GM12891 (cell line): ENCODE data around the gene AATF.

Experiments
- DNase-seq: peaks from one replicate; pipeline ENCODE4 v3.0.0; 2011; ENCODE audit warnings: low spot score; ENCODE audit not compliant: insufficient read length
- FAIRE-seq: peaks from 2 replicates; lab custom pipeline; 2011; peaks lifted over from hg19 to GRCh38; lab: Jason Lieb, UNC
- PAX5 ChIP-seq: IDR thresholded peaks from 2 replicates; pipeline ENCODE4 v1.6.1; 2011; ENCODE audit warnings: low read length, moderate library complexity, mild to moderate bottlenecking; ENCODE audit not compliant: insufficient read depth, severe bottlenecking
- POLR2A ChIP-seq: IDR thresholded peaks from 2 replicates; pipeline ENCODE4 v1.6.1; 2011; ENCODE audit warnings: low read depth, low read length, control low read depth
- POLR2AphosphoS5 ChIP-seq: IDR thresholded peaks from 2 replicates; pipeline ENCODE4 v1.6.1; 2011; ENCODE audit warnings: low read depth, low read length, control low read depth
- POU2F2 ChIP-seq: IDR thresholded peaks from 2 replicates; pipeline ENCODE4 v1.6.1; 2011; ENCODE audit warnings: low read depth, mild to moderate bottlenecking, control low read depth, low read length, moderate library complexity
- SPI1 ChIP-seq: IDR thresholded peaks from 2 replicates; pipeline ENCODE4 v1.6.1; 2011; ENCODE audit warnings: low read depth, low read length, control low read depth
- TAF1 ChIP-seq: IDR thresholded peaks from 2 replicates; pipeline ENCODE4 v1.6.1; 2011; ENCODE audit warnings: low read depth, low read length, control low read depth

The AATF gene

DNA sequence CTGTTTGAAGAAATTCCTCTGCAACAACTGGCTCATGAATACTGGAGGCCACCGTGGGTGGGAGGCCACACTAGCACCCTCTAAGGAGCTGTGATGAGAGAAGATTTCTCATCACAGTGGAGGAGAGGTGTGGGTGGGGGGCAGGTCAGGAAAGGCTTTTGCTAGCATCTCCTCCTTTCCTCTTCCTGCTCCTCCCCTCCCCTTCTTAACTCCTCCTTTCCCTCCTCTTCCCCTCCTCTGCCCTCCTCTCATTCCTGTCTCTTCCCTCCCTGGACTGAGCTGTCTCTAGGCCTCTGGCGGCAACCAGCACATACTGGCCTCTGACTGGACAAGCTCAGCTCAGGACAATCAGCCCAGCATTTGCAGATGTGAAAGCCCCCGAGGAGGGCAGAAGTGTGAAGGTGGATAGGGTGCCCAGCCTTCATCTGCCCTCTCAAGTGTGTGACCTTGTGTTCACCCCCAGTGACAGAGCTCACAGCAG is 30.5 kb upstream of the AATF start:
- DNase-seq (no peak), FAIRE-seq (no peak)

DNA sequence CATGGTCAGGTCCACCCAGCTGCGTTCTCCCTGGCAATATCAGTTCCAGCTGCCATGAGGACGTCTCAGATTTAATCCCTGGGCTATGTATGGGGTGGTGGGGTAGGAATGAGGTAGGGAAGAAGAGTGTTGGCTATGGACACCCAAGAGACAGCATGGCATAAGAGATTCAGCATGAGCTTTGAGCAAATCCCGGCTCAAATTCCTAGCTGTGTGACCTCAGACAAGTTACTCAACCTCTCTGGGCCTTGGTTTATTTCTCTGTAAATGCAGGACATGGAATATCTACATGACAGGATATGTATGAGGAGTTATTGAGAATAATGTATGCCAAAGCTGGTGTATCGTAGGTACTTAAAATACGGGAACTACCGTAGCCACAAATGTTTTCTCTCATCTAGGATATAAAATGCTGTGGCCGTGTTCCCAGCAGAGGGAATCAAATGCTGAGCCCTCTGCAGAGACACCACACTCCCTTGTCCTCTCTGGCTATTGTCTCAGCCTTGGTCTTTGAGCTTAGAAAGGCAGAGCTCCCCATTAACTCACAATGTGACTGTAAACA is 29.3 kb upstream of the AATF start:
- DNase-seq (no peak), FAIRE-seq (no peak)
- TF ChIP-seq PAX5 = no peak
- no peak for TF ChIP-seq POLR2A
- TF ChIP-seq SPI1 = no peak
- no peak for TF ChIP-seq POLR2AphosphoS5
- TF ChIP-seq TAF1 = no peak
- TF ChIP-seq POU2F2 = no peak

More for the DNA sequence above, 30.5 kb upstream of the AATF start:
- no peak for TF ChIP-seq POU2F2
- TF ChIP-seq TAF1 = no peak
- TF ChIP-seq PAX5 = no peak
- TF ChIP-seq SPI1 = no peak
- TF ChIP-seq POLR2A = no peak
- TF ChIP-seq POLR2AphosphoS5 = no peak

DNA sequence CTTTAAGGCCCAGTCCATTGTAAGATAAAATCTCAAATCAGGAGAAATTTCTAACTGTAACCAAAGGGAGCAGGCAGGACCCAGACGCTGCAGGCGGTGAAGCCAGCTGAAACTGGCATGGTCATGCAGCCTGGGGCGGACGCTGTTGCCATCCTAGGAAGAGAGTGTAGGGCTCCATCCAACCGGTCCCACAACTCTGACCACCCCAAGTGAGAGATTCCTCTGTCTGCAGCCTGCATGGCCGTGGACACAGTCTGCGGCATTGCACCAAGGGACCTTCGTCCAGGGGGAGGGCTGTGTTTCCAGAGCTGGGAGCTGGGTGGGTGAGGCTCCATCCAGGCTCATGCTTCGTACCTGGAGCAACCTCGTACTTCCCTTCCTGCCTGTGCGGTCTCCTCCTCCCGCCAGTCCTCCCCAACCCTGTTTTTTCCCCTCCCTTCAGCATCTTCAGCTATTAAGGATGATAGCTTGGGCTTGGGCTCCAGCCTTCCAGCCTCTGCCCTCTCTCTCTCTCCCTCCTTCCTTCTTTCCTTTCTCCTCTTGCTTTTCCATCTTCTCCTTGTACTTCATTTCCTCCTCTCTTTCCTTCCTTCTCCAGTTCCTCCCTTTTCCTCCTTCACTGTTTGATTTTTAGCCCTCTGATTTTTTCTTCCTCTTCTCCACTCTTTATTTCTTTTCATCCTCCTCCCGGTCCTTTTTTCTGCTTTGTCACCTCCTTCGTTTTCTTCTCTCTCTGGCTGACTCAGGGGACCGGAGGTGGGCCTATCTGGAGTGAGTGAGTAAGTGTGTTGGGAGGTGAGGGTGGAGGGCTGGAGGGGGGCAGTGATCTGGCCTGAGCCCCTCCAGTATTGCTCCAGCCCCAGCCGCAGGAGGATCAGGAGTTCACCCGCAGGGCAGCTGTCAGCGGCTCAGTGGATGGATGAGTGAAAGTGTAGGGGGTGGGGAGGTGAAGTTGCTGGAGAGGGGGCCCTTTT is 28.4 kb upstream of the AATF start:
- FAIRE-seq = no peak
- DNase-seq = no peak
- TF ChIP-seq POU2F2 (no peak), PAX5 (no peak), POLR2AphosphoS5 (no peak)

DNA sequence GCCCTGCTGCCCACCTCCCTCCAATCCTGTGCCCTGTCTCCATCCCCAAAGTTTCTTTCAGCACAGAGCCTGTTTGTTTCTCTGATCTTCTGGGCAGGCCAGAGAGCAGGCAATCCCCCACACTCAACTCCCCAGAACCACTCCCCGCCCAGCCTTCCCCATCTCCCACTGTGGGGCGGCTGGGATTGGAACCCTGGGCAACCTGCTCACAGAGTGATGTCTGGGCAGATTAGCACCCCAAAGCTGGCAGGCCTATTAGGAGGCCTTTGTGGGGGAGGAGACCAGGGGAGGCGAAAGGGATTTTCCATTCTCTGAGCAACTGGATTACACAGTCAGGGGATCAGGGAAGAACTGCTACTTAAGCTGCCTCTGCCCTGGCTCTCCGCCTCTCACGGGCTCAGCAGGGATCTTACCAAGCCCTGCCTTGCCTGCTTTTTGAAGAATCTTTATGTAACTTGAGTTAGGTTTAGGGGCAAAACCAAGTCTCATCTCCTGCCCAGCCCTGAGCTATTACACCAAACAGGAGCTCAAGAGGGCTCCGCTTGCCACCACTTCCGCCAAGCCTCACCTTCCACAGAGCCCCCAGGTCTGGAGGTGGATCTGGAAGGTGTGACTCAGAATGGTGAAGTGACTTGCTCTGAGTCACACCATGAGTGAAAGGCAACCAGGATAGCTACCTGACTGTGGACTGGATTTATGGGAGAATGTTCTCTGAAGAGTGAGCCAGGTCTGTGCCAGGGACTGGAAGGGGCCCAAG is 27.5 kb upstream of the AATF start:
- TF ChIP-seq SPI1 = no peak
- no peak for TF ChIP-seq POU2F2
- TF ChIP-seq TAF1 = no peak
- TF ChIP-seq POLR2A = no peak
- no peak for TF ChIP-seq PAX5
- TF ChIP-seq POLR2AphosphoS5 = no peak
- FAIRE-seq = no peak
- no peak for DNase-seq

DNA sequence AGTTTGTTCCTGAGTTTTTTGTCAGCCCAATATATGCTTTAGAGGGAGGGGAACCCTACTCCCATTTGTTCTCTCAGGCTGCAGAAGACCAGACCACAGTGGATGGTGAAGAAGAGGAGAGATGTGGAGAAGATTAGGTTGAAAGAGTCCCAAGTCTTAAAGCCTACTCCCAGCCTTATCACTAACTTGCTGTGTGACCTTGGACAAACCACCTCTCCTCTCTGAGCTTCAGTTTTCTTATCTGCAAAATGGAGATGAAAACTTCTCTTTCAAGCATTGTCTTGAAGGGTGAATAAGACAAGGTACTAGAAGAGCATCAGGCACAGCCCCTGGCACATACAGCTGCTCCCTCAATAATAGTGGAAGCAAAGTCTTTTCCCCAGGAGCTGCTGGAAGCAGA is 26.6 kb upstream of the AATF start:
- FAIRE-seq = no peak
- no peak for DNase-seq
- TF ChIP-seq SPI1 = no peak
- no peak for TF ChIP-seq POLR2AphosphoS5
- no peak for TF ChIP-seq POLR2A
- no peak for TF ChIP-seq TAF1
- TF ChIP-seq PAX5 = no peak
- TF ChIP-seq POU2F2 = no peak

DNA sequence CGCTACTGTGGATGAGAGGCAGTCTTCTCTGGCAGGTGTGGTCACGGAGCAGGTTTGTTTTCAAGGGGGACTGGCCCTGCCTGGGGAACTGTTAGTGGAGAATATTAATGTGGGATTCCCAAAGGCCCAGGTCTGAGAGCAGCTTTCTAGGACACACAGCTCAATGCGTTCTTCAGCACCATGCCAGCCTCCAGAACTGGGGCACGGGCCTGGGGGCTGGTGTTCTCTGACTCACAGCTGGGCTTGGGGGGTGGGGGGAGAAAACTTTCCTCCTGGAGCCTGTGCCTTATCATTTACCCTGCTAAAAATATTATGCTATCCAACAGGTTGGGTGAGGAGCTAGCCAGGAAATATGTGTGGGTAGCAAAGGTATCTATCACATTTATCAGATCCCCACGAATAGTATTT is 24.9 kb upstream of the AATF start:
- DNase-seq (no peak), FAIRE-seq (no peak)
- TF ChIP-seq PAX5 = no peak

DNA sequence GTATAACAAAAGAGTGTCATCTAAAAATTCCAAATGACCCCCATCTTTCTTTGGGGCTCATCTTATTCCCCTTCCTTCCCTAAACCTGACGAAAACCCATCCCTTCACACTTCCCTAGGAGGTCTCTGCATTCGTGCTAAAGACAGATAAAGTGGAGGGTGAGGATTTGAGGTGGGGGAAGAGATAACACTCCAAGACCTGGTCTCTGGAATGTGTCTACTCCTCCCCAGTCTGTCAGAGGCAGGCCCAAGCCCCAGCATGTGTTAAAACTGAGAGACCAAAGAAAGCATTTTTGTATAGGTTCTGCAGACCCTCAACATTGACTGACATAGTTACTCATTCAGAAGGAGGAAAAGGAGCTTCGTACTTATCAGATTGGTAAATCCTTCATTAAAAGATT is 22.5 kb upstream of the AATF start:
- FAIRE-seq = no peak

DNA sequence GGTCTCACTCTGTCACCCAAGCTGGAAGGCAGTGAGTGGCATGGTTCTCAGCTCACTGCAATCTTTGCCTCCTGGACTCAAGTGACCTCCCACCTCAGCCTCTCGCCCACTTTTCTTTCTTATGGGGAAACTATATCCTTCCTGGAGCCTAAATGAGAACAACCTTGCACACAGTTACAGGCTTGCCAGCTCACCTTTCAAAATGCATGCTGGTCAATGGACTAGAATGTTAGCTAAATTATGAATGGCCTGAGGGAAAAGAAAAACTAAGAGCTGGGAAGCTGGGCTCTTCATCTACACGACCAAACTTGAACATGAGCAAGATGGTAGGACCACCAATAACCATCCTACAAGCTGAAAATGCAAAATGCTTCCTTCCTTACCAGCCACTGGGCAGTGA is 22.1 kb upstream of the AATF start:
- TF ChIP-seq POLR2AphosphoS5 (no peak), PAX5 (no peak), TAF1 (no peak), SPI1 (no peak), POU2F2 (no peak), POLR2A (no peak)
- no peak for DNase-seq
- no peak for FAIRE-seq

More for the DNA sequence above, 22.5 kb upstream of the AATF start:
- no peak for DNase-seq
- TF ChIP-seq PAX5 = no peak
- no peak for TF ChIP-seq POLR2A
- no peak for TF ChIP-seq POLR2AphosphoS5
- TF ChIP-seq SPI1 = no peak
- no peak for TF ChIP-seq POU2F2
- TF ChIP-seq TAF1 = no peak

DNA sequence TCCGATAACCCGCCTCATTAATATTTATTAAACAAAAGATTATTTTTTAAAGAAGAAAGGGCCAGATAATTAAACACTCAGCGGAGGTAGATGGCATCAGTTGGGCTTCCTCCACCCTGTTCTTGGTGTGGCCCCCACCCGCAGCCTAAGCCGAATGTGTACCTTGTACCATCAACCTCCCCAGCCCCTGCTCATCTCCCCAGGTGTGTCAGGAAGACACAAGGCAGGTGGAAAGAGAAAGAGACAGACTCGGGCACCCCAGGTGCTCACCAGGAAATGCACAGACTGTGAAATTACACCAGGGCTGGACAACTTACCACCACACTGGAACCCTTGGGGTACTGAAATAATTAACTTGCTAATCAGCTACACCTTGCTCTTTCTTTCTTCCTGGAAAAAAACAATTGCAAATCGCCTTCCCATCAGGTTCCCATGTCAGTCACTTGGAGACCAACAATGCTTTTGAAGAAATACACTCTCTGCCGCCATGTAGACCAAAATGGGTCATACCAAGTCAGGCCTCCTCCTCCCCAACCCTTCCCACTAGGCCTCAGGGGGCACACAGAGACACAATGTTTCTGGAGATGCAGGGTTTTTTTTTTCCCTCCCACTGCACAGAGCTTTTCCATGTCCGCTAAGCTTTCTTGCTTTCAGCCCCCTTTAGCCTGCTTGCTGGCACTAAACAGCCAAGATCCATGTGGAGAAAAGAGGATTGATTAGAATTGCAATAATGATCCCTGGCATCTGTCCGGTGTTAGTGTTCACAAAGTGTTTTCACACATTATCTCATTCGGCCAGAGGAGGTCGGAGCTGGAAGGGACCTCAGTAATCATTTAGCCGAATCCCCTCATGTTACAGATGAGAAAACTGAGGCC is 20.0 kb upstream of the AATF start:
- FAIRE-seq = no peak
- no peak for DNase-seq
- TF ChIP-seq SPI1 (no peak), TAF1 (no peak), POLR2AphosphoS5 (no peak), POU2F2 (no peak), PAX5 (no peak), POLR2A (no peak)
